H1 (cell line): Measurements from ENCODE around the gene POU3F1. TPM values are rescaled to one million over a fixed set of nuclear protein-coding genes. Genes with fewer than 3 reads are reported as not detected.

Experiments
- CTCF ChIA-PET: fragments of 300-600 bp; sonication (Branson Sonifier 250); formaldehyde crosslinking; loops from one replicate; lab custom pipeline; 2021; ENCODE audit not compliant: partially characterized antibody; lab: Charles Lee
- POLR2A ChIA-PET: fragments of 300-600 bp; sonication (Branson Sonifier 250); formaldehyde crosslinking; loops from one replicate; lab custom pipeline; 2021; ENCODE audit warnings: inconsistent platforms; ENCODE audit not compliant: partially characterized antibody; lab: Charles Lee
- DNase-seq, 2 experiments: peaks; one replicate each; pipeline versions ENCODE4 v3.0.0 to v3.0.0-alpha.2; 2010 to 2022; ENCODE audit warnings: low spot score in 2 of 2, low read depth in 1 of 2, mixed read lengths in 1 of 2
- FAIRE-seq: peaks from 2 replicates; lab custom pipeline; 2011; peaks lifted over from hg19 to GRCh38; lab: Jason Lieb, UNC
- H2AFZ ChIP-seq: 2 replicates; pipeline ENCODE4 v1.8.1; 2012; ENCODE audit warnings: low read length, inconsistent platforms
- H2AK5ac ChIP-seq: 2 replicates; pipeline ENCODE4 v1.6.1; 2013; ENCODE audit warnings: low read depth, low read length
- H2BK120ac ChIP-seq: replicated peaks from 2 replicates; pipeline ENCODE3; 2013; ENCODE audit warnings: low read depth, low read length, inconsistent platforms
- H2BK12ac ChIP-seq: 2 replicates; pipeline ENCODE4 v1.6.1; 2013; ENCODE audit warnings: low read depth, low read length
- H2BK15ac ChIP-seq: 2 replicates; pipeline ENCODE4 v1.6.1; 2013; ENCODE audit warnings: low read length
- H2BK20ac ChIP-seq: 2 replicates; pipeline ENCODE4 v1.6.1; 2013; ENCODE audit warnings: low read length
- H2BK5ac ChIP-seq: 2 replicates; pipeline ENCODE4 v1.6.1; 2013; ENCODE audit warnings: low read depth, low read length
- H3K14ac ChIP-seq: 2 replicates; pipeline ENCODE4 v1.6.1; 2013; ENCODE audit warnings: inconsistent platforms; ENCODE audit not compliant: insufficient read length
- H3K18ac ChIP-seq: 2 replicates; pipeline ENCODE4 v1.6.1; 2013; ENCODE audit warnings: low read length; ENCODE audit errors: extremely low read depth
- H3K23ac ChIP-seq: 2 replicates; pipeline ENCODE4 v1.6.1; 2013; ENCODE audit warnings: inconsistent platforms; ENCODE audit not compliant: insufficient read length
- H3K23me2 ChIP-seq: 2 replicates; pipeline ENCODE4 v1.6.1; 2013; ENCODE audit warnings: low read depth, low read length
- H3K27ac ChIP-seq: 2 replicates; pipeline ENCODE4 v1.6.1; 2011; ENCODE audit warnings: low read depth, low read length, inconsistent platforms
- H3K27me3 ChIP-seq, 4 experiments: replicated peaks in 1 of 4; 1 replicate in 1 of 4; 2 replicates in 3 of 4; pipeline versions ENCODE4 v1.6.1 to v1.8.1; 2011 to 2013; ENCODE audit warnings: low read length in 3 of 4, mild to moderate bottlenecking in 3 of 4, inconsistent platforms in 2 of 4, mixed read lengths in 2 of 4, moderate library complexity in 1 of 4; ENCODE audit not compliant: control insufficient read depth in 3 of 4, insufficient read depth in 3 of 4; ENCODE audit errors: extremely low read depth in 1 of 4
- H3K36me3 ChIP-seq, 4 experiments: 2 replicates each; pipeline versions ENCODE4 v1.6.1 to v1.8.1; 2011 to 2013; ENCODE audit warnings: mild to moderate bottlenecking in 4 of 4, low read length in 3 of 4, moderate library complexity in 2 of 4, control low read depth in 1 of 4, inconsistent platforms in 1 of 4; ENCODE audit not compliant: insufficient read depth in 4 of 4, control insufficient read depth in 2 of 4
- H3K4ac ChIP-seq: replicated peaks from 2 replicates; pipeline ENCODE3; 2013; ENCODE audit warnings: low read length, low read depth, mixed read lengths, inconsistent platforms; ENCODE audit not compliant: insufficient read length
- H3K4me1 ChIP-seq, 4 experiments: replicated peaks in 1 of 4; 1 replicate in 1 of 4; 2 replicates in 3 of 4; pipeline versions ENCODE4 v1.6.1 to v1.8.1; 2011 to 2013; ENCODE audit warnings: low read length in 3 of 4, inconsistent platforms in 2 of 4, mixed read lengths in 1 of 4; ENCODE audit not compliant: insufficient read depth in 4 of 4, control insufficient read depth in 3 of 4
- H3K4me2 ChIP-seq, 2 experiments: 2 replicates each; pipeline versions ENCODE4 v1.6.1 to v1.8.1; 2011 to 2013; ENCODE audit warnings: low read depth in 2 of 2, low read length in 2 of 2, control low read depth in 1 of 2, inconsistent platforms in 1 of 2, mild to moderate bottlenecking in 1 of 2; ENCODE audit not compliant: insufficient read depth in 1 of 2
- H3K4me3 ChIP-seq, 4 experiments: fragments of 200-600, 300-600 bp in 1 of 4; sonication (generic), shearing (Covaris generic), sonication (Bioruptor Twin) in 1 of 4; 2 replicates each; pipeline versions ENCODE4 v1.5.1 to v1.8.1; 2011 to 2016; ENCODE audit warnings: low read length in 4 of 4, low read depth in 3 of 4, control low read depth in 2 of 4, inconsistent platforms in 2 of 4, mild to moderate bottlenecking in 2 of 4, mixed read lengths in 1 of 4, moderate library complexity in 1 of 4; ENCODE audit not compliant: insufficient read depth in 2 of 4; ENCODE audit errors: extremely low read depth in 1 of 4
- H3K56ac ChIP-seq: replicated peaks from 2 replicates; pipeline ENCODE3; 2013; ENCODE audit warnings: low read depth, mild to moderate bottlenecking, mixed read lengths, low read length, inconsistent platforms; ENCODE audit not compliant: insufficient read length
- H3K79me1 ChIP-seq: 2 replicates; pipeline ENCODE4 v1.6.1; 2013; ENCODE audit warnings: low read depth, low read length, control low read depth
- H3K79me2 ChIP-seq, 2 experiments: 2 replicates each; pipeline versions ENCODE4 v1.6.1 to v1.8.1; 2012 to 2013; ENCODE audit warnings: low read length in 2 of 2, mild to moderate bottlenecking in 2 of 2, inconsistent platforms in 1 of 2; ENCODE audit not compliant: insufficient read depth in 2 of 2, control insufficient read depth in 1 of 2
- H3K9ac ChIP-seq, 4 experiments: replicated peaks in 1 of 4; 1 replicate in 1 of 4; 2 replicates in 3 of 4; pipeline versions ENCODE4 v1.6.1 to v1.8.1; 2011 to 2013; ENCODE audit warnings: low read depth in 3 of 4, low read length in 3 of 4, control low read depth in 2 of 4, mild to moderate bottlenecking in 2 of 4, moderate library complexity in 2 of 4, inconsistent platforms in 1 of 4; ENCODE audit errors: extremely low read depth in 1 of 4
- H3K9me3 ChIP-seq, 2 experiments: 2 replicates each; pipeline versions ENCODE4 v1.6.1 to v1.8.1; 2012 to 2013; ENCODE audit warnings: mild to moderate bottlenecking in 2 of 2, moderate library complexity in 2 of 2, control low read depth in 1 of 2, inconsistent platforms in 1 of 2, low read depth in 1 of 2, low read length in 1 of 2, mixed read lengths in 1 of 2; ENCODE audit not compliant: insufficient read depth in 2 of 2
- H4K20me1 ChIP-seq, 2 experiments: replicated peaks in 1 of 2; 2 replicates each; pipeline versions ENCODE3 to v1.8.1; 2011 to 2013; ENCODE audit warnings: inconsistent platforms in 2 of 2, low read length in 2 of 2, mild to moderate bottlenecking in 1 of 2; ENCODE audit not compliant: insufficient read depth in 2 of 2, control insufficient read depth in 1 of 2
- H4K5ac ChIP-seq: 2 replicates; pipeline ENCODE4 v1.6.1; 2013; ENCODE audit warnings: low read length, low read depth, mixed read lengths, inconsistent platforms; ENCODE audit not compliant: insufficient read length
- H4K8ac ChIP-seq: 2 replicates; pipeline ENCODE4 v1.8.0; 2013; ENCODE audit warnings: mild to moderate bottlenecking, moderate library complexity, low read length, inconsistent platforms; ENCODE audit not compliant: insufficient read depth; ENCODE audit errors: extremely low read depth
- H4K91ac ChIP-seq: replicated peaks from 2 replicates; pipeline ENCODE3; 2013; ENCODE audit warnings: low read length, mixed read lengths, inconsistent platforms; ENCODE audit not compliant: insufficient read length
- KDM5A ChIP-seq: fragments of 200-600 bp; IDR thresholded peaks from 2 replicates; pipeline ENCODE4 v1.7.1; 2012; ENCODE audit warnings: mild to moderate bottlenecking, low read length, inconsistent platforms, mixed read lengths
- NANOG ChIP-seq: IDR thresholded peaks from 2 replicates; pipeline ENCODE4 v1.6.1; 2011; ENCODE audit warnings: low read length, low read depth, mild to moderate bottlenecking, inconsistent platforms; ENCODE audit not compliant: insufficient read depth, poor library complexity, severe bottlenecking
- RBBP5 ChIP-seq: IDR thresholded peaks from 2 replicates; pipeline ENCODE4 v1.7.1; 2012; ENCODE audit warnings: low read depth, mild to moderate bottlenecking, inconsistent platforms, low read length, moderate library complexity, borderline replicate concordance
- WGBS, 2 experiments: shearing (Covaris generic) in 1 of 2; methylation state at CpG; one replicate each; pipeline versions ENCODE4 v1.1.6 to v1.1.7; 2013 to 2015; ENCODE audit warnings: low lambda C conversion rate in 2 of 2, mixed read lengths in 2 of 2, inconsistent platforms in 1 of 2, low coverage in 1 of 2, missing lambda C conversion rate in 1 of 2; ENCODE audit not compliant: insufficient replicate concordance in 2 of 2, insufficient coverage in 1 of 2, insufficient read length in 1 of 2; ENCODE audit errors: extremely low coverage in 1 of 2, missing lambda C conversion rate in 1 of 2; 5-methylcytosine and 5-hydroxymethylcytosine counted together
- polyA plus RNA-seq, 7 experiments: library from polyadenylated mRNA; depleted of rRNA in 3 of 7; stranded (reverse) in 5 of 7; unstranded in 2 of 7; fragments of >200 nt in 5 of 7; fragments of 200-250 nt in 2 of 7; gene quantifications; 1 replicate in 5 of 7; 2 replicates in 1 of 7; 4 replicates in 1 of 7; pipeline versions ENCODE4 v1.2.1 to v1.2.3, GENCODE V29; 2011 to 2013; ENCODE audit warnings: missing spikeins in 2 of 7, mixed read lengths in 2 of 7
- total RNA-seq: library from RNA; stranded (reverse); fragmentation: NEBNext Ultra II Directional; extraction: Animal tissue kit (Norgen Biotek cat#: 25700); gene quantifications from 2 replicates; pipeline ENCODE4 v1.2.1, GENCODE V29; 2021

The POU3F1 gene
- total and polyA plus RNA-seq, 2 of the 8 experiments (the other 6 are each of a cell fraction or from before 2014, with no cell fraction given): 4.2 to 10.8 TPM

DNA sequence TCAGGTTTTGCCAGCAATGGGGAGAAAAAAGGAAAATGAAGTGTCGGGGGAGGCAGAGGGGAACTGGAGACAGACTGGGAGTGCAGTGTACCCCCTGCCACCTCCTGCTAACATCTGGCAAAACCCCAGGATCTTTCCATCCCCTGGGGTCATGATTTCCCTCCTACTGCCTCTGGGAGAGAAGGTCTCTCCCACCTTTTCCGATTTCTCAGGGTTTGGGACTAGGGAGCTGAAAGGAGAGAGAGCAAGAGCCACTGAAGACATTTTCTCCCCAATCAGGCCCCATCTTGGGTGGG lies 46.4 kb downstream of the POU3F1 start:
- H3K18ac ChIP-seq: peak overlapping the region; percentile 72; the same call in 1 of the 2 replicates
- H3K23ac ChIP-seq: no peak overlapping the region
- H3K79me2 ChIP-seq: peaks cover 0 to 21% of the 10 kb centered on the region in 2 experiments; a peak in 3 of 4 replicates
- peaks cover 9% of the 10 kb centered on the region for H3K23me2 ChIP-seq
- peak overlapping the region; percentile 65 for H4K5ac ChIP-seq
- H2AK5ac ChIP-seq: peak overlapping the region; percentile 88; the same call in 1 of the 2 replicates
- H2BK20ac ChIP-seq: peak overlapping the region; percentile 83
- H3K79me1 ChIP-seq: peaks cover 4% of the 10 kb centered on the region; the same call in 1 of the 2 replicates
- FAIRE-seq: no peak
- peaks cover 11 to 47% (median 40%) of the 10 kb centered on the region in 4 experiments for H3K4me1 ChIP-seq
- ChIA-PET CTCF (interaction anchor here (1.4 to 14.7 kb wide), 3 partner anchors 10 to 28 kb away, joined by 3 to 211 read pairs (median 24); partner anchors contain the start of genes SF3A3 and UTP11), POLR2A (interaction anchor here (1.0 to 5.6 kb wide), 6 partner anchors 8 to 143 kb away, joined by 3 to 31 read pairs (median 8); partner anchors contain the start of genes SF3A3 and UTP11)
- no peak for TF ChIP-seq NANOG
- no peak for TF ChIP-seq KDM5A
- TF ChIP-seq RBBP5: 0 out of 2 replicates have a peak, but pooled peaks have one; percentile 25
- H3K4me3 ChIP-seq: 0 out of 8 replicates have a peak overlapping the region, but pooled peaks of 1 of the 4 experiments have one; percentile 3
- peak overlapping the region; percentile 92 for H4K91ac ChIP-seq
- no peak for DNase-seq
- H4K20me1 ChIP-seq: no peaks in the 10 kb centered on the region
- 67% methylated on average over 2 of the region's 2 CpGs; no CpG with 5 or more reads in 1 of the 2 experiments for WGBS, 2 experiments
- H3K9me3 ChIP-seq: no peaks in the 10 kb centered on the region
- peak overlapping the region; percentile 37 for H3K27ac ChIP-seq
- H4K8ac ChIP-seq: peak overlapping the region; percentile 51; the same call in 1 of the 2 replicates
- H2BK5ac ChIP-seq: peak overlapping the region; percentile 94
- peak overlapping the region; percentile 36 to 40 for H3K4me2 ChIP-seq
- peak overlapping the region; percentile 19 for H3K4ac ChIP-seq
- peak overlapping the region; percentile 8 for H3K56ac ChIP-seq
- H3K14ac ChIP-seq: no peak overlapping the region
- peak overlapping the region; percentile 97; the same call in 1 of the 2 replicates for H2BK15ac ChIP-seq
- H2BK12ac ChIP-seq: peak overlapping the region; percentile 86
- peak overlapping the region in 2 of 4 experiments; percentile 24 to 25; a peak in 2 of 7 replicates for H3K9ac ChIP-seq
- peaks cover 0 to 17% (median 5%) of the 10 kb centered on the region in 4 experiments; a peak in 5 of 8 replicates for H3K36me3 ChIP-seq
- no peak overlapping the region for H2AFZ ChIP-seq
- peaks cover 0 to 3% (median 1%) of the 10 kb centered on the region in 4 experiments; a peak in 2 of 7 replicates for H3K27me3 ChIP-seq
- no peak overlapping the region for H2BK120ac ChIP-seq
